ENCODE data around the gene AIF1L. TPM values are rescaled to one million over a fixed set of nuclear protein-coding genes. Genes with fewer than 3 reads are reported as not detected.
"Not testable (repeated sequence)": the region's sequence is repeated elsewhere in the genome, so short reads cannot be mapped to it uniquely, and the experiment has no call there.

Gene AIF1L
- total RNA-seq, 2 donors from 2014 or later: 1.5 to 1.7 TPM

DNA sequence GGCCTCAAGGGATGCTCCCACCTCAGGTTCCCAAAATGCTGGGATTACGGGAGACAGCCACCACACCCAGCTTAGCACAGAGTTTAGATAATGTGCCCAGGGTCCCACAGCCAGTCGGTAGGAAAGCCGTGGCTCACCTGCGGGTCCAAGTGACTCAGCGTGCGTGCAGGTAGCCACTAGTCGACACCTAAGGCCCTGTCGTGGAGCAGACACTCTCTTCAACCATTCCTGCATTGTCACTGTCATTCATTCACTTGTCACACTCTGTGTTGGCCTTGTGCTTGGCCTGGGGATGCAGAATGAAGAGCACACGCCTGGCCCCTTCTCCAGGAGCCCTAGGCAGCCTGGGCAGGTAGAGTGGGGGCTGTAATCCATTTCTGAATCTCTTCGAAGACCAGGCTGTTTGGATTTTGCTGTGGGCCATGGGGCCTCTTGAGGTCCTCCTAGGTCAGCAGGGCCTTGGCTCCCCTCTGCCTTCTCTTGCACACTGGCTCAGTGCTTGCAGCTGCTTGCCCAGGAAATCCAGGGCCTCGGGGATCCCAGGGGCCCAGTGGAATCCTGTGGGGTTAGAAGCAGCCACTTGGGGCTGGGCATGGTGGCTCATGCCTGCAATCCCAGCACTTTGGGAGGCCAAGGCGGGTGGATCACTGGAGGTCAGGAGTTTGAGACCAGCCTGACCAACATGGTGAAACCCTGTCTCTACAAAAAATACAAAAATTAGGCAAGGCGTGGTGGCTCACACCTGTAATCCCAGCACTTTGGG, 6.1 kb upstream of the AIF1L start:
- no peaks in the 10 kb centered on the region for H3K36me3 Mint-ChIP-seq (ENCODE audit: low read depth)
- H3K4me3 Mint-ChIP-seq: no peak overlapping the region
- H3K9me3 Mint-ChIP-seq: no peaks in the 10 kb centered on the region
- peaks cover 10% of the 10 kb centered on the region for H3K27me3 Mint-ChIP-seq
- ATAC-seq (replicated peaks): no peak
- no peaks in the 10 kb centered on the region for H3K4me1 Mint-ChIP-seq
- no peak overlapping the region for H3K27ac Mint-ChIP-seq

DNA sequence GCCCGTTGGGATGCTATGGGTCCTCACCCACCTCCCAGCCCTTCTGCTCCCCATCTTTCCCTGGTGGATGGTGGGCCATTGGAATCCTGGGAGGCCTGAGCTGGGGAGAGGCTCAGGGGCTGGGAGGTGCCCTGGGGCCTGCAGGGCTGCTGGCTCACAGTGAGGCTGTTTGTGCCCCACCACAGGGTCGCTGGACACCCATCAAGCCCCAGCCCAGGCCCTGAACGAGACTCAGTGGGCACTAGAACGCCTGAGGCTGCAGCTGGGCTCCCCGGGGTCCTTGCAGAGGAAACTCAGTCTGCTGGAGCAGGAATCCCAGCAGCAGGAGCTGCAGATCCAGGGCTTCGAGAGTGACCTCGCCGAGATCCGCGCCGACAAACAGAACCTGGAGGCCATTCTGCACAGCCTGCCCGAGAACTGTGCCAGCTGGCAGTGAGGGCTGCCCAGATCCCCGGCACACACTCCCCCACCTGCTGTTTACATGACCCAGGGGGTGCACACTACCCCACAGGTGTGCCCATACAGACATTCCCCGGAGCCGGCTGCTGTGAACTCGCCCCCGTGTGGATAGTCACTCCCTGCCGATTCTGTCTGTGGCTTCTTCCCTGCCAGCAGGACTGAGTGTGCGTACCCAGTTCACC, 4.9 kb upstream of the AIF1L start:
- peaks cover 4% of the 10 kb centered on the region for H3K4me1 Mint-ChIP-seq
- H3K4me3 Mint-ChIP-seq: no peak overlapping the region
- H3K9me3 Mint-ChIP-seq: no peaks in the 10 kb centered on the region
- no peak overlapping the region for H3K27ac Mint-ChIP-seq
- H3K36me3 Mint-ChIP-seq (ENCODE audit: low read depth): no peaks in the 10 kb centered on the region
- no peak for ATAC-seq (replicated peaks)
- H3K27me3 Mint-ChIP-seq: peaks cover 17% of the 10 kb centered on the region

DNA sequence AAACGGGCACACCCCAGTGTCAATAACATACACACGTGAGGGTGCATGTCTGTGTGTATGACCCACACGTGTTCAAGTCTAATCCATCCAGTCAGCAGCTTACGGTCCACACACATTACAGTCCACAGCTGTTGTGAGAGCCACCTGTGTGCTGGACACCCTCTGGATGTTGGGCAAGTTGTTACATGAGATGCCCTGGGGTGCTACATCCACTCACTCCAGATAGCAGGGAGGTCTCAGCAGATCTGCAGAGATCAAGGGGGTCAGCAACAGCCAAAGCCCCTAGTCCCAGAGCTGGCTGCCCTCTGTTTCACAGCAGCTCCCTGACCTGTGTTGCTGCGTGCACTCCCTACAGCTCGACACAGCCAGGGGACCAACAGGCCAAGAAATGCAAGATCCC, 4.3 kb upstream of the AIF1L start:
- Mint-ChIP-seq H3K36me3 (ENCODE audit: low read depth) (no peaks in the 10 kb centered on the region), H3K27ac (no peak overlapping the region), H3K4me1 (peaks cover 4% of the 10 kb centered on the region), H3K9me3 (no peaks in the 10 kb centered on the region), H3K27me3 (peaks cover 17% of the 10 kb centered on the region), H3K4me3 (no peak overlapping the region)
- no peak for ATAC-seq (replicated peaks)

DNA sequence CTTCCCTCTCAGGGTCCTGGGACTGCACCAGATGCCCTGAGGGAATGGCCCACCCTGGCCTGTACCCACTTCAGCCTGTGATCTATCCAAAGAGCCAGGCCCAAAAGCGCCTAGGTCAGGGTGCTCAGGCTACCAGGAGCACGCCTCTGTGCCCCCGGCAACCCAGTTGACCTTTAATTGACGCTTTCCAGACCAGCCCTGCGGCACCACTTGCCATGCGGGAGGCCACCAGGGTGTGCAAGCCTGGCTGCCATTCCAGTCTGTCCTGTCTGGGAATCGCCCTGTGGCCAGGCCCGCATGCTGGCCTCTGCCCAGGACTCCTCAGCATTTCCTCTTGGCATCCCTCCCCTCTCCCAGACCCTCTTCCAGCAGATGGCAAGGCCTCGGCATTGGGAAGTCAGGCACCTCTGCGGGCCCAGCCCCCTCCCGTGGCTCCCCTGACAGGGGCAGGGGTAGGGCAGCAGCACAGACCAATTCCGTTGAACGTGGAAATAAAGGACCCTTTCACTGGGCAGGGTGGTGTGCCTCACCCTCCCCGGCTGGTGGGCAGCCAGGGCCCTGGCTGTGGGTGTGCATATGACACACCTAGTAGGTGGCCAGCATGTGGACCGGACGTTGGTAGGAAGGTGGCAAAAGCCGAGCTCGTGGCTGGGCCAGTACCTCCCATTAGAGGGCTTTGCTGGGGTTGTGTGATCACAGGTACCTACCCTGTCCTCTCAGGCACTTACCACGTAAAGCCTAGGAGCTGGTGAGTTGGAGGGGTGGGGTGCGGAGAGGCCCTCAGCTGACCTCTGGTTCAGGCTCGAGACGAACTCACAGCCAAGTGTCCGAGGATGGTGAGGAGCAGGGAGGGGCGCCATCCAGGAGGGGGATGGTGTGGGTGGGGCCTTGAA, 3.5 kb upstream of the AIF1L start:
- H3K27me3 Mint-ChIP-seq: peaks cover 22% of the 10 kb centered on the region
- H3K27ac Mint-ChIP-seq: no peak overlapping the region
- peaks cover 9% of the 10 kb centered on the region for H3K4me1 Mint-ChIP-seq
- H3K4me3 Mint-ChIP-seq: no peak overlapping the region
- H3K36me3 Mint-ChIP-seq (ENCODE audit: low read depth): no peaks in the 10 kb centered on the region
- H3K9me3 Mint-ChIP-seq: no peaks in the 10 kb centered on the region
- ATAC-seq (replicated peaks): no peak

DNA sequence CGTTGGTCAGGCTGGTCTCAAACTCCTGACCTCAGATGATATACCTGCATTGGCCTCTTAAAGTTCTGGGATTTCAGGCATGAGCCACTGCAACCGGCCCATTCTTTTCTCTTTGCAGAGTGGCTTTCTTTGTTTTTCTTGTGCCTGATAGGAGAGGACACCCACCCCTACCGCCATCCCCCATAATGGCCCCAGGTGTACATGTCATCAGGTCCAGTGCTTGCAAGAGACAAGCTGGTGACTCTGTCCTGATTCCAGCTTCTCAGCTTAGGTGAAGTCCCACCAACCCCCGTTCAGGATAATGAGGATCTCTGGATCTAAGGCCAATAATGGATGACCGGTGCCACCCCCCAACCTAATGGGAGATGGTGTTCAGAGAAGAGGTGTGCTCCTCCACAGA, 2.3 kb upstream of the AIF1L start:
- Mint-ChIP-seq H3K36me3 (ENCODE audit: low read depth) (no peaks in the 10 kb centered on the region), H3K27ac (no peak overlapping the region), H3K27me3 (peaks cover 22% of the 10 kb centered on the region), H3K4me3 (no peak overlapping the region), H3K9me3 (no peaks in the 10 kb centered on the region), H3K4me1 (peaks cover 9% of the 10 kb centered on the region)
- no peak for ATAC-seq (replicated peaks)

DNA sequence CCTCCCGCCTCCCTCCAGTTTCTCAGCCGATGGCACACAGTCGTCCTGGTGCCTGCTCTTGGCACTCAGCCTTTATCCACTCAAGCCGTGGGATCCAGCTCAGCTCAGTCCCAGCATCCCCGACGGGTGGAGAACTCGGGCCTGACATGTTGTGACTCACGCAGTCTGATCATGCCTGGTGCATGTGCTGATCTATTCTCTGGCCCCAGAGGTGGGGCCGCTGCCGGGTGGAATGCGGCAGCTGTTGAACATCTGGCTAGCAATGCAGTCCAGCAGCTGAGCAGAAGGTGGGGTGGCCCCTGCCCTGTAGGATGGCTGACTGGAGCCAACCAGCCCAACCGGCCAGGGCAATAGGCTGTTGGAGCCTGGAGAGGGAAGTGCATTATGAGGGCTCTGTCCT, 1.7 kb upstream of the AIF1L start:
- no peaks in the 10 kb centered on the region for H3K36me3 Mint-ChIP-seq (ENCODE audit: low read depth)
- peaks cover 9% of the 10 kb centered on the region for H3K4me1 Mint-ChIP-seq
- no peaks in the 10 kb centered on the region for H3K9me3 Mint-ChIP-seq
- no peak overlapping the region for H3K4me3 Mint-ChIP-seq
- H3K27ac Mint-ChIP-seq: no peak overlapping the region
- H3K27me3 Mint-ChIP-seq: peaks cover 22% of the 10 kb centered on the region
- ATAC-seq (replicated peaks): no peak

DNA sequence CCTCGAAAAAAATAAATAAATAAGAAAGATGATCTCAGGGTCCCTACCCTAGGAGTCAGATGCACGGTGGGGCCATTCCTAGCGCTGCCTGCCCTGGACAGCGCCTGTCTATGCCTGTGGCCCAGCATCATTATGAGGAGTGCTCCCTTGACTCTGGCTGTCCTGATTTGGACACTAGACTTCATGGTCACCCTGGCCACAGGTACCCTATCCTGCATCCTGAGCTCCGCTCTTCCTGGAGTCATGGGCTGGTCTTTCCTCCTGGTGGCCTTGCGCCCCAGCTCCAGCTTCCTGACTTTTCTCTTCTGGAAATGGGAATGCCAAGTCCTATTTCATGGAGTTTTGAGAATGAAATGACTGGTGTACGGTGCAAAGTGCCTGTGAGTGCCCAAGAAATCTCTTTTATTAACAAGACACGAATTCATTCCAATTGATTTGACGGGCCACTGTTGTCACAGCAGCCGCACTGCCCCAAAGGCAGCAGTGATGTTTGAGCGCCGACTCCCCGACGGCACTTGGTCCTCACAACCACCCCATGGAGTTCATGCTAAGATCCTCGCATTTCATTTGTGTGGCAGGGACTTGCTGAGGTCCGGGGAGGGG, 564 bp upstream of the AIF1L start:
- H3K4me1 Mint-ChIP-seq: peaks cover 9% of the 10 kb centered on the region
- H3K36me3 Mint-ChIP-seq (ENCODE audit: low read depth): no peaks in the 10 kb centered on the region
- H3K27me3 Mint-ChIP-seq: peaks cover 22% of the 10 kb centered on the region
- H3K4me3 Mint-ChIP-seq: peak overlapping the region; percentile 71
- H3K27ac Mint-ChIP-seq: no peak overlapping the region
- no peaks in the 10 kb centered on the region for H3K9me3 Mint-ChIP-seq
- ATAC-seq (replicated peaks): no peak

DNA sequence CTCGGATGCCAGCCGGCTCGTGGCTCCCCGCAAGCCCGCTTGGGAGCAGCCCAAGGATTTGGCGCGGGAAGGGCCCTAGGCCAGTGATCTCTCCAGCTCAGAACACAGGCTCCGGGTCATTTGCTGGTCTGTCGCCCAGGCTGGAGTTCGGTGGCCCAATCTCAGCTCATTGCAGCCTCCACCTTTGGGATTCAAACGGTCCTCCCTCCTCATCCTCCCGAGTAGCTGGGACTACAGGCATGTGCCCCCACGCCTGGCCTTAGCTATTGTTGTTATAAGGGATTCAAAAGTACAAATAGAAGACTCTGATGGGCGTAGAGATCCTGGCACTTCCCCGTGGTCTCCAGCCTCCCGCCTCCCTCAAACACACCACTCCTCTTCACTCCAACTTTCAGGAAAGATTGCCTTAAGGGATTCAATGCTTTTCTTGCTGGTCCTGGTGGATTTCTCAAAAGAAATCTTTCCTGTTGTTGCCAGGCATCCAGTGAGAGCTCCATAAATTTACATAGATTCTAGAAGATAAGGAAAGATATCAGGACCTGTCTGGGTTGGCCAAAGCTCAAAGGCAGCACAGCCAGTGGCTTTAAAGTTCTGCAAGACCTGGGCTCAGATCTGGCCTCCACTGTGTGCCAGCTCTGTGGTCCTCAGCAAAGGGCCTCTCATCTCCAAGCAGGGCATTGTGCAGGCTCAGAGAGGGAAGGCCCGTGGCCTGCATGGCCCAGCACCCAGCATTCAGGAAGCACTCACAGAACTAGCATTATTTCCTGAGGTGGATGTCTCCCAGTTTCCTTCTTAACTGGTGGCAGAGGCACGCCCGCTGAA, 1.0 kb downstream of the AIF1L start:
- Mint-ChIP-seq H3K9me3 (no peaks in the 10 kb centered on the region), H3K27me3 (peaks cover 22% of the 10 kb centered on the region), H3K36me3 (ENCODE audit: low read depth) (no peaks in the 10 kb centered on the region), H3K4me1 (peaks cover 9% of the 10 kb centered on the region), H3K27ac (no peak overlapping the region), H3K4me3 (peak overlapping the region; percentile 63)
- ATAC-seq (replicated peaks): no peak

DNA sequence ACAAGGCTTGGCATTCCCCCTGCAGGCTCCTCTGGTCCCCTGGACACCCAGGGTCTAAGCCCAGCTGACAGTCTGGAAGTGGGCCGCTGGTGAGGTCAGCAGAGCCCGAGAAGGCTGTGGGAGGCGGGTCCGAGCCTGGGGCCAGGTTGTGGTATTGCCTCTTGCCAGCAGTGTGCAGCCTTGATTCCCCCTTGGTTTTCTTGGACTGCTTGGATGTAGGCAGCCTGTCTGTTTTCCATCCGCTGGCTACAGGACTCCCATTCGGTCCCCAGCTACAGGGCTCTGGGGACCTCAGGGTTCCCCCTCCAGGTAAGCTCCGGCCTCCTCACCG, 1.6 kb downstream of the AIF1L start:
- H3K4me1 Mint-ChIP-seq: peaks cover 9% of the 10 kb centered on the region
- H3K9me3 Mint-ChIP-seq: no peaks in the 10 kb centered on the region
- no peak overlapping the region for H3K27ac Mint-ChIP-seq
- no peak overlapping the region for H3K4me3 Mint-ChIP-seq
- H3K27me3 Mint-ChIP-seq: peaks cover 22% of the 10 kb centered on the region
- no peak for ATAC-seq (replicated peaks)
- no peaks in the 10 kb centered on the region for H3K36me3 Mint-ChIP-seq (ENCODE audit: low read depth)

DNA sequence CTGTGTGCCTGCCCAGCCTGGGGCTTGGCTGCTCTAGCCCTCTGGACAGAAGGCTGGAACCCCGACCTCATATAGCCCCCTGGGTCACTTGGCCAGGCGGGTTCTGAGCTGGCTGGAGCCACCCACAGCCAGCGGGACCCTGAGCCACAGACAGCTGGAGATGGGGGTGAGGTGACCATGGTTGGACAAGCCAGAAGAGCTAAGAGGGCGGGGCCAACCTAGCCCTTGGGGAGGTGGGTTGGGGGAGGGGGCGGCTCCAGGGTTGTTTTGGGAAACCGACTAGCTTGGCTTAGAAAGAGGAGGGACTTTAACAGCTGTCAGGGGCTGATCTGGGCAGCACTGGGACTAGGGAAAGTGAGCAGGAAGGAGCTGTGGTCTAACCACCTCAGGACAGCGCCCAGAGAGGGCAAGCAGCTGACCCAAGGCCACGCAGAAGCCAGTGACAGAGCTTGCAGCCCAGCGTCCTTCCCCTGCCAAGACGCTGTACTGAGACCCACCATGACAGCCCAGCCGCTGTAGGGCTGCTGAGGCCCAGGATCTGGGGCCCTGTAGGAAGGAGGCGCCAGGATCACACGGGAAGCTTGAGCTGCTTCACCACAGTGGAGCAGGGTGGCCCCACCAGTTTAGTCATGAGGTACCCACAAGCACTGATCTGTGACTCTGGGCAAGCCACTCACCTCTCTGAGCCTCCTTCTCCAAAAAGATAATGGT, 2.2 kb downstream of the AIF1L start:
- H3K4me3 Mint-ChIP-seq: no peak overlapping the region
- no peaks in the 10 kb centered on the region for H3K36me3 Mint-ChIP-seq (ENCODE audit: low read depth)
- H3K27me3 Mint-ChIP-seq: peaks cover 22% of the 10 kb centered on the region
- H3K4me1 Mint-ChIP-seq: peaks cover 9% of the 10 kb centered on the region
- H3K9me3 Mint-ChIP-seq: no peaks in the 10 kb centered on the region
- no peak for ATAC-seq (replicated peaks)
- no peak overlapping the region for H3K27ac Mint-ChIP-seq

DNA sequence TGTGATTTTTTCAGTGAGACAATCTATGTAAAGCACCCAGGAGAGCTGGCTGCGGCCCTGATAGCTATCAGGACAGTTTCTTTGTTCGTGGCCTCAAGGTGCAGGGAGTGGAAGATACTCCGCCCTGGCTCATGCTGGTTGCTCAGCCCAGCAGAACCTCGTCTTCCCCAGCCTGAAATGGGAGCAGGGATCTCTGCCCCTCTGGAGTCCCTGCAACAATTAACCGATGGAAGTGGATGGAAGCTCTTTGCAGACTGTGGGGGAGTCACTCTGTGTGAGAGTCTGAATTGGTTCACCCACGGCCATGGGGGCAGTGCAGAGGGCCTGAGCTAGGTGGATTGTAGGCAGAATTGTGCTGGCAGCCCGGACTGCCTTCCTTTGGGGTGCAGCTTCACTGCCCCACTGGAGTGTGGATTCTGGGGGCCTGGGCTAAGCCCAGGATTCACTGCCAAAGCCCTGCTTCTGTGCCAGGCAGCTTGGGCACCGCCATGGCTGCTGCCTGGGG, 2.8 kb downstream of the AIF1L start:
- H3K27ac Mint-ChIP-seq: no peak overlapping the region
- no peak overlapping the region for H3K4me3 Mint-ChIP-seq
- ATAC-seq (replicated peaks): no peak
- no peaks in the 10 kb centered on the region for H3K9me3 Mint-ChIP-seq
- peaks cover 9% of the 10 kb centered on the region for H3K4me1 Mint-ChIP-seq
- H3K27me3 Mint-ChIP-seq: peaks cover 21% of the 10 kb centered on the region
- H3K36me3 Mint-ChIP-seq (ENCODE audit: low read depth): no peaks in the 10 kb centered on the region

DNA sequence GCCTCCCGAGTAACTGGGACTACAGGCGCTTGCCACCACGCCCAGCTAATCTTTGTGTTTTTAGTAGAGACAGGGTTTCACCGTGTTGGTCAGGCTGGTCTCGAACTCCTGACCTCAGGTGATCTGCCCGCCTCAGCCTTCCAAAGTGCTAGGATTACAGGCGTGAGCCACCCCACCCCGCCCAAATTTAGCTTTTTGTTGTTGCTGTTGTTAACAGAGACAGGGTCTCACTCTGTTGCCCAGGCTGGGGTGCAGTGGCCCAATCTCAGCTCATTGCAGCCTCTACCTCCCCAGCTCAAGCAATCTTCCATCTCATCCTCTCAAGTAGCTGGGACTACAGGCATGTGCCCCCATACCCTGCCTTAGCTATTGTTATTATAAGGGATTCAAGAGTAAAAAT, 3.5 kb downstream of the AIF1L start:
- H3K9me3 Mint-ChIP-seq, H3K4me1 Mint-ChIP-seq: not testable (repeated sequence)

DNA sequence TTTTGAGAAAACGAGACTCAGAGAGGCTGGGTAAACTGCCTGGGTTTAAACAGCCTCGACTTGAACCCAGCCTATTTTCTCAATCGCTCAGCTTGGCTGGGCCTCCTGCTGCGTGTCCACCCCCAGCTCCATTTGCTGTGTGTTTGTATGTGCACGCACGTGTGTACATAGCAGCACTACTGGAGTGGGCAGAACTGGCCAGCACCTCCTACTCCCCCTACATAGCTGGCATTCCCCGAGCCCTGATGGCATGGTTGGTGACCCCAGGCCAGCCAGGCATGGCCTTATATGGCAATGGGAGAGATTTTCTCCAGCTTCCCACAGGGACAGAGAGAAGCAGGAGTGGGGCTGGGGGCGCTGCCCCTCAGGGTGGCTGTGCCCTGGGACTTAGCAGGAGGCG, 4.1 kb downstream of the AIF1L start:
- ATAC-seq (replicated peaks): no peak
- Mint-ChIP-seq H3K4me3 (no peak overlapping the region), H3K4me1 (peaks cover 9% of the 10 kb centered on the region), H3K27ac (no peak overlapping the region), H3K36me3 (ENCODE audit: low read depth) (no peaks in the 10 kb centered on the region), H3K9me3 (no peaks in the 10 kb centered on the region), H3K27me3 (peaks cover 11% of the 10 kb centered on the region)

More for the DNA sequence above, 3.5 kb downstream of the AIF1L start:
- H3K36me3 Mint-ChIP-seq (ENCODE audit: low read depth); ATAC-seq (replicated peaks); H3K4me3 Mint-ChIP-seq; H3K27ac Mint-ChIP-seq: not testable (repeated sequence)
- peaks cover 15% of the 10 kb centered on the region for H3K27me3 Mint-ChIP-seq
